Stimulated activated CD8-positive, alpha-beta memory T cell treated with anti-CD3 and anti-CD28 coated beads, Interleukin-15, amount 100 ng/mL, for 48 hours (primary cell): ENCODE results near the gene CIDEA.
"Not testable (repeated sequence)": the region's sequence is repeated elsewhere in the genome, so short reads cannot be mapped to it uniquely, and the experiment has no call there.

Experiments used
- DNase-seq, 2 donors: peaks; one replicate each; pipeline ENCODE4 v3.0.0-alpha.2; 2020; ENCODE audit warnings: low read depth in 2 of 2

Gene CIDEA

GRCh38 chr18:12238826-12239225 lies 15.3 kb upstream of the CIDEA start:
- DNase-seq: no peak

- DNase-seq: no peak
These were observed 14.7 kb upstream of the CIDEA start for GRCh38 chr18:12239431-12239830.

GRCh38 chr18:12242658-12243260 lies 11.4 kb upstream of the CIDEA start:
- no peak for DNase-seq

- DNase-seq: not testable (repeated sequence)
These were observed 10.9 kb upstream of the CIDEA start for GRCh38 chr18:12243272-12243671.

GRCh38 chr18:12245793-12246135 lies 8.4 kb upstream of the CIDEA start:
- no peak for DNase-seq

- no peak for DNase-seq
These were observed 7.0 kb upstream of the CIDEA start for GRCh38 chr18:12246849-12247808.

- no peak for DNase-seq
These were observed 6.2 kb upstream of the CIDEA start for GRCh38 chr18:12247946-12248345.

- no peak for DNase-seq
These were observed 5.0 kb upstream of the CIDEA start for GRCh38 chr18:12248926-12249720.

GRCh38 chr18:12251311-12251710 lies 2.9 kb upstream of the CIDEA start:
- no peak for DNase-seq

- DNase-seq: no peak
These were observed 2.1 kb upstream of the CIDEA start for GRCh38 chr18:12252061-12252460.

- no peak for DNase-seq
These were observed 1.1 kb upstream of the CIDEA start for GRCh38 chr18:12253027-12253426.

GRCh38 chr18:12253663-12254135 lies 462 bp upstream of the CIDEA start:
- DNase-seq: no peak

- DNase-seq: no peak
These were observed 805 bp downstream of the CIDEA start for GRCh38 chr18:12254820-12255511.

GRCh38 chr18:12255626-12256026 lies 1.5 kb downstream of the CIDEA start:
- DNase-seq: no peak

- DNase-seq: no peak
These were observed 2.8 kb downstream of the CIDEA start for GRCh38 chr18:12256951-12257350.

- DNase-seq: no peak
These were observed 4.0 kb downstream of the CIDEA start for GRCh38 chr18:12257996-12258718.

GRCh38 chr18:12258719-12259705 lies 4.9 kb downstream of the CIDEA start:
- DNase-seq: no peak

GRCh38 chr18:12262748-12263147 lies 8.6 kb downstream of the CIDEA start:
- DNase-seq: no peak

GRCh38 chr18:12264864-12265263 lies 10.7 kb downstream of the CIDEA start:
- no peak for DNase-seq
